Myocyte (in vitro differentiated cells): ENCODE data around the gene PARP2. TPM values are rescaled to one million over a fixed set of nuclear protein-coding genes. Genes with fewer than 3 reads are reported as not detected.
"Not testable (repeated sequence)": the region's sequence is repeated elsewhere in the genome, so short reads cannot be mapped to it uniquely, and the experiment has no call there.

Source experiments
- DNase-seq: peaks from one replicate; pipeline ENCODE4 v3.0.0-alpha.2; 2012; ENCODE audit warnings: low read depth
- total RNA-seq: library from RNA; depleted of rRNA; stranded (reverse); fragments of >200 nt; gene quantifications from 2 replicates; pipeline ENCODE4 v1.2.3, GENCODE V29; 2014

Gene PARP2
- total RNA-seq, 1 donor from 2014 or later, result 17.2 TPM

- DNase-seq, result no peak
Measured at GRCh38 chr14:20346713-20347112, 3.3 kb downstream of the PARP2 start.

GRCh38 chr14:20347747-20348146 lies 4.3 kb downstream of the PARP2 start:
- no peak for DNase-seq

- no peak for DNase-seq
Measured at GRCh38 chr14:20350282-20350681, 6.8 kb downstream of the PARP2 start.

- no peak for DNase-seq
Measured at GRCh38 chr14:20350860-20351259, 7.4 kb downstream of the PARP2 start.

- DNase-seq, result no peak
Measured at GRCh38 chr14:20356422-20356821, 13.0 kb downstream of the PARP2 start.

GRCh38 chr14:20358474-20358873 lies 15.0 kb downstream of the PARP2 start:
- not testable (repeated sequence) for DNase-seq

GRCh38 chr14:20365928-20366327 lies 22.5 kb downstream of the PARP2 start:
- no peak for DNase-seq

GRCh38 chr14:20372796-20373195 lies 29.4 kb downstream of the PARP2 start:
- no peak for DNase-seq

GRCh38 chr14:20375471-20375870 lies 32.0 kb downstream of the PARP2 start:
- no peak for DNase-seq

GRCh38 chr14:20376071-20376588 lies 32.7 kb downstream of the PARP2 start:
- no peak for DNase-seq

- DNase-seq, result no peak
Measured at GRCh38 chr14:20377171-20377570, 33.7 kb downstream of the PARP2 start.

- DNase-seq, result no peak
Measured at GRCh38 chr14:20379743-20380142, 36.3 kb downstream of the PARP2 start.

- no peak for DNase-seq
Measured at GRCh38 chr14:20380681-20381080, 37.2 kb downstream of the PARP2 start.

GRCh38 chr14:20381341-20381740 lies 37.9 kb downstream of the PARP2 start:
- DNase-seq, result no peak

GRCh38 chr14:20382526-20382925 lies 39.1 kb downstream of the PARP2 start:
- no peak for DNase-seq

- DNase-seq, result no peak
Measured at GRCh38 chr14:20383032-20383431, 39.6 kb downstream of the PARP2 start.

- no peak for DNase-seq
Measured at GRCh38 chr14:20383636-20384035, 40.2 kb downstream of the PARP2 start.

GRCh38 chr14:20384321-20384720 lies 40.9 kb downstream of the PARP2 start:
- DNase-seq, result no peak

- no peak for DNase-seq
Measured at GRCh38 chr14:20384886-20385285, 41.5 kb downstream of the PARP2 start.

- no peak for DNase-seq
Measured at GRCh38 chr14:20386276-20386855, 42.9 kb downstream of the PARP2 start.

GRCh38 chr14:20387576-20387975 lies 44.1 kb downstream of the PARP2 start:
- no peak for DNase-seq

- no peak for DNase-seq
Measured at GRCh38 chr14:20388159-20388558, 44.7 kb downstream of the PARP2 start.

- no peak for DNase-seq
Measured at GRCh38 chr14:20391505-20391904, 48.1 kb downstream of the PARP2 start.

- no peak for DNase-seq
Measured at GRCh38 chr14:20397511-20397910, 54.1 kb downstream of the PARP2 start.
